ENCODE data around the gene TTC34. TPM values are rescaled to one million over a fixed set of nuclear protein-coding genes. Genes with fewer than 3 reads are reported as not detected.

TTC34 gene
- polyA plus RNA-seq, 1 donor (not counting 4 experiments of a cell fraction or from before 2014, with no cell fraction given) = 0.04 TPM

GRCh38 chr1:2812136-2812535 lies 10.6 kb upstream of the TTC34 start:
- H3K4me3 ChIP-seq (ENCODE audit: control insufficient read depth in 2 of 3, extremely low read depth in 1 of 3, insufficient read depth in 2 of 3, low read depth in 1 of 3, low read length in 3 of 3) = no peak overlapping the region
- no peak for FAIRE-seq
- H3K9me1 ChIP-seq (ENCODE audit: control insufficient read depth, extremely low read depth, insufficient read depth, low read length) = no peaks in the 10 kb centered on the region
- no peak for DNase-seq (ENCODE audit: low read depth, low spot score)
- dilution Hi-C loops (cut with MboI; ENCODE audit: extremely low pct_ligation_motif_present, low sequenced_read_pairs) = no loop called here
- H4K20me1 ChIP-seq (ENCODE audit: control insufficient read depth, extremely low read depth, insufficient read depth, low read length) = no peaks in the 10 kb centered on the region
- H3K9ac ChIP-seq (ENCODE audit: control insufficient read depth, extremely low read depth, insufficient read depth, low read length) = no peak overlapping the region
- no peak for TF ChIP-seq EZH2 (IDR thresholded peaks at IDR 0.05; ENCODE audit: low read length)
- no peak overlapping the region for H3K27ac ChIP-seq (ENCODE audit: control insufficient read depth, insufficient read depth, low read length)
- no peaks in the 10 kb centered on the region for H3K4me1 ChIP-seq (ENCODE audit: control insufficient read depth, extremely low read depth, insufficient read depth, low read length)
- H3K4me2 ChIP-seq (ENCODE audit: control insufficient read depth, extremely low read depth, insufficient read depth, low read depth, low read length) = no peak overlapping the region
- no peaks in the 10 kb centered on the region for H3K36me3 ChIP-seq (ENCODE audit: control insufficient read depth in 2 of 2, extremely low read depth in 1 of 2, insufficient read depth in 2 of 2, low read length in 2 of 2)
- no peaks in the 10 kb centered on the region for H3K79me2 ChIP-seq (ENCODE audit: control insufficient read depth, insufficient read depth, low read length)
- H2AFZ ChIP-seq (ENCODE audit: control insufficient read depth, low read length) = no peak overlapping the region
- H3K27me3 ChIP-seq (ENCODE audit: control insufficient read depth, extremely low read depth, insufficient read depth, low read length) = no peaks in the 10 kb centered on the region
- peaks cover 12% of the 10 kb centered on the region for H3K9me3 ChIP-seq (ENCODE audit: control insufficient read depth, low read depth, low read length)

DNA sequence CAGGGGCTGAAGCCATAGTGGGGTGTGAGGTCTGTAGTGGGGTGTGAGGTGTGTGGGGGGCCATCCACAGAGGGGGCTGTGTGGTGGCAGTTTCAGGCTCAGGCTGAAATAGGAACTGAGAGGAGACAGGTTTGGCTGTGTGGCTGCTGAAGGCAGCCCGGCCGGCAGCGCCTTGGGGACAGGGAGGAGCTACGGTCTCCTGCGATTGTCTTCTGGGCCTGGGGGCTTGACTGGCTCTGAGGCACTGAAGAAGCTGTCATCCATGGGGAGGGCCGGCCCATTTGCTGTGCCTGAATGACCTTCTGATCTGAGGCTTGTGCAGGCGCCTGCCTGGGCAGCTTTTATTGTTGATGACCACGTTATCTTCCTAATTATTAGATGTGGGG lies 10.0 kb upstream of the TTC34 start:
- DNase-seq (ENCODE audit: low read depth, low spot score) = no peak
- H3K9me3 ChIP-seq (ENCODE audit: control insufficient read depth, low read depth, low read length) = peaks cover 12% of the 10 kb centered on the region
- no peaks in the 10 kb centered on the region for H3K4me1 ChIP-seq (ENCODE audit: control insufficient read depth, extremely low read depth, insufficient read depth, low read length)
- H3K4me2 ChIP-seq (ENCODE audit: control insufficient read depth, extremely low read depth, insufficient read depth, low read depth, low read length) = no peak overlapping the region
- H2AFZ ChIP-seq (ENCODE audit: control insufficient read depth, low read length) = no peak overlapping the region
- no peak for TF ChIP-seq CTCF (optimal IDR thresholded peaks at IDR 0.05 in 1 of 3, IDR thresholded peaks at IDR 0.05 in 1 of 3, conservative IDR thresholded peaks at IDR 0.05 in 1 of 3; ENCODE audit: extremely low read depth in 1 of 3, insufficient read depth in 2 of 3, low read length in 3 of 3)
- no peak for FAIRE-seq
- H3K4me3 ChIP-seq (ENCODE audit: control insufficient read depth in 2 of 3, extremely low read depth in 1 of 3, insufficient read depth in 2 of 3, low read depth in 1 of 3, low read length in 3 of 3) = no peak overlapping the region
- dilution Hi-C loops (cut with MboI; ENCODE audit: extremely low pct_ligation_motif_present, low sequenced_read_pairs) = no loop called here
- H4K20me1 ChIP-seq (ENCODE audit: control insufficient read depth, extremely low read depth, insufficient read depth, low read length) = no peaks in the 10 kb centered on the region
- no peaks in the 10 kb centered on the region for H3K27me3 ChIP-seq (ENCODE audit: control insufficient read depth, extremely low read depth, insufficient read depth, low read length)
- H3K36me3 ChIP-seq (ENCODE audit: control insufficient read depth in 2 of 2, extremely low read depth in 1 of 2, insufficient read depth in 2 of 2, low read length in 2 of 2) = no peaks in the 10 kb centered on the region
- no peak overlapping the region for H3K9ac ChIP-seq (ENCODE audit: control insufficient read depth, extremely low read depth, insufficient read depth, low read length)
- no peaks in the 10 kb centered on the region for H3K79me2 ChIP-seq (ENCODE audit: control insufficient read depth, insufficient read depth, low read length)
- H3K9me1 ChIP-seq (ENCODE audit: control insufficient read depth, extremely low read depth, insufficient read depth, low read length) = no peaks in the 10 kb centered on the region
- H3K27ac ChIP-seq (ENCODE audit: control insufficient read depth, insufficient read depth, low read length) = no peak overlapping the region

DNA sequence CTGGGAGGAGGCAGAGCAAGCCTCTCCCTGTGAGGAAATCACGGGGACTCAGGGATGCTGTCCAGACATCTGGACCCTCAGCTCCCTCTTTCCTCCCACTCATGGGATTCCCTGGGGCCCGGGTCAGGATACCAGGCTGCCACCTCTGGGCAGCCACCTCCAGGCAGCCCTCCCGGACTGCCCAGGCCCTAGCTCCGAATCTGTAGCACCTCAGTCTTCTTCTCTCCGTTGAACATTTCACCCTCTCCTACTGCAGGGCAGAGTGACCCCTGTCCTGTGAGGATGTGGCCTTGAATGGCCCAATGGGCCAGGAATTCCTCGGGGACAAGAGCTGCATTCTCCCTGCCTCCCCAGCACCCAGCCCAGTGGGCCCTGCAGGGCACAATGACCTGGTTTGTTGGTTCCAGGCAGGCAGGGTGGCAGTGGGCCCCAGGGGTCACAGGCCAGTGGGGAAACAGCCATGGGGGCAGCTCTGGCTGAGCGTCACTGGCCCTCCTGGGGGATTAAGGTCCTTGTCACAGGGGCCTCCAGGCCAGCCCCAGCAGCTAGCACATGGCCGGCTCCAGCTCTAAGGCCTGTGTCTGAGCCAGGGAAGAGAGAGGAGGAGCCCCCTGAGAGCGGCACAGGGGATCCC lies 9.5 kb upstream of the TTC34 start:
- Histone ChIP-seq H3K9ac (ENCODE audit: control insufficient read depth, extremely low read depth, insufficient read depth, low read length) (no peak overlapping the region), H3K9me1 (ENCODE audit: control insufficient read depth, extremely low read depth, insufficient read depth, low read length) (no peaks in the 10 kb centered on the region), H3K79me2 (ENCODE audit: control insufficient read depth, insufficient read depth, low read length) (no peaks in the 10 kb centered on the region), H3K9me3 (ENCODE audit: control insufficient read depth, low read depth, low read length) (peaks cover 12% of the 10 kb centered on the region), H3K4me1 (ENCODE audit: control insufficient read depth, extremely low read depth, insufficient read depth, low read length) (no peaks in the 10 kb centered on the region), H2AFZ (ENCODE audit: control insufficient read depth, low read length) (no peak overlapping the region), H3K4me3 (ENCODE audit: control insufficient read depth in 2 of 3, extremely low read depth in 1 of 3, insufficient read depth in 2 of 3, low read depth in 1 of 3, low read length in 3 of 3) (no peak overlapping the region), H4K20me1 (ENCODE audit: control insufficient read depth, extremely low read depth, insufficient read depth, low read length) (no peaks in the 10 kb centered on the region), H3K4me2 (ENCODE audit: control insufficient read depth, extremely low read depth, insufficient read depth, low read depth, low read length) (no peak overlapping the region), H3K27me3 (ENCODE audit: control insufficient read depth, extremely low read depth, insufficient read depth, low read length) (no peaks in the 10 kb centered on the region), H3K27ac (ENCODE audit: control insufficient read depth, insufficient read depth, low read length) (no peak overlapping the region), H3K36me3 (ENCODE audit: control insufficient read depth in 2 of 2, extremely low read depth in 1 of 2, insufficient read depth in 2 of 2, low read length in 2 of 2) (no peaks in the 10 kb centered on the region)
- DNase-seq (ENCODE audit: low read depth, low spot score) (no peak), FAIRE-seq (no peak)
- dilution Hi-C loops (cut with MboI; ENCODE audit: extremely low pct_ligation_motif_present, low sequenced_read_pairs) = no loop called here
- no peak for TF ChIP-seq CTCF (optimal IDR thresholded peaks at IDR 0.05 in 1 of 3, IDR thresholded peaks at IDR 0.05 in 1 of 3, conservative IDR thresholded peaks at IDR 0.05 in 1 of 3; ENCODE audit: extremely low read depth in 1 of 3, insufficient read depth in 2 of 3, low read length in 3 of 3)
- no peak for TF ChIP-seq EZH2 (IDR thresholded peaks at IDR 0.05; ENCODE audit: low read length)
